OCI-LY1 (cell line): ENCODE data around the gene CPD.

Experiments used
- H2AFZ ChIP-seq: fragments of 200-600 bp; sonication (generic), shearing (Covaris generic); 2 replicates; pipeline ENCODE4 v1.6.0; 2014; ENCODE audit warnings: antibody characterized with exemption, mild to moderate bottlenecking, low read length
- H3F3A ChIP-seq: fragments of 200-600 bp; sonication (generic), shearing (Covaris generic); 2 replicates; pipeline ENCODE4 v1.6.0; 2014; ENCODE audit warnings: mild to moderate bottlenecking, antibody characterized with exemption, low read length, moderate library complexity; ENCODE audit not compliant: insufficient read depth
- H3K27ac ChIP-seq: fragments of 200-600 bp; sonication (generic); 2 replicates; pipeline ENCODE4 v1.5.1; 2014; ENCODE audit warnings: low read length, mixed run types, mild to moderate bottlenecking, low read depth; ENCODE audit not compliant: poor library complexity, severe bottlenecking
- H3K27me3 ChIP-seq: fragments of 200-600 bp; sonication (generic); 2 replicates; pipeline ENCODE4 v1.6.0; 2014; ENCODE audit warnings: antibody characterized with exemption, mild to moderate bottlenecking, low read length, moderate library complexity; ENCODE audit not compliant: insufficient read depth
- H3K36me3 ChIP-seq: fragments of 200-600 bp; sonication (generic); 2 replicates; pipeline ENCODE4 v1.6.1; 2014; ENCODE audit warnings: mild to moderate bottlenecking, antibody characterized with exemption, low read length, moderate library complexity, mixed read lengths; ENCODE audit not compliant: insufficient read depth
- H3K4me1 ChIP-seq: fragments of 200-600 bp; sonication (generic); 2 replicates; pipeline ENCODE4 v1.5.1; 2014; ENCODE audit warnings: mild to moderate bottlenecking, low read length, moderate library complexity; ENCODE audit not compliant: insufficient read depth, severe bottlenecking
- H3K4me2 ChIP-seq: fragments of 200-600 bp; sonication (generic), shearing (Covaris generic); 2 replicates; pipeline ENCODE4 v1.6.1; 2014; ENCODE audit warnings: low read length
- H3K4me3 ChIP-seq: fragments of 200-600 bp; sonication (generic); 2 replicates; pipeline ENCODE4 v1.5.1; 2014; ENCODE audit warnings: low read length, low read depth, mild to moderate bottlenecking, mixed read lengths; ENCODE audit not compliant: poor library complexity, severe bottlenecking
- H3K79me2 ChIP-seq: fragments of 200-600 bp; shearing (Covaris generic); 2 replicates; pipeline ENCODE4 v1.6.1; 2016; ENCODE audit warnings: mixed run types, low read length, mixed read lengths; ENCODE audit not compliant: insufficient read depth
- H3K9ac ChIP-seq: fragments of 200-600 bp; sonication (generic), shearing (Covaris generic); 2 replicates; pipeline ENCODE4 v1.6.1; 2014; ENCODE audit warnings: mild to moderate bottlenecking, low read length, mixed read lengths
- H3K9me2 ChIP-seq: fragments of 200-600 bp; sonication (generic), shearing (Covaris generic); 2 replicates; pipeline ENCODE4 v1.6.1; 2014; ENCODE audit warnings: low read depth, mild to moderate bottlenecking, low read length, mixed read lengths
- H3K9me3 ChIP-seq: fragments of 200-600 bp; shearing (Covaris generic); 2 replicates; pipeline ENCODE4 v1.6.1; 2014; ENCODE audit warnings: low read length, mixed read lengths
- H4K20me1 ChIP-seq: fragments of 200-600 bp; sonication (generic), shearing (Covaris generic); 2 replicates; pipeline ENCODE4 v1.6.0; 2016; ENCODE audit warnings: mild to moderate bottlenecking, low read length; ENCODE audit not compliant: insufficient read depth
- CTCF ChIP-seq: fragments of 200-600 bp; sonication (generic), shearing (Covaris generic); IDR thresholded peaks from 2 replicates; pipeline ENCODE4 v1.5.1; 2017; ENCODE audit warnings: mild to moderate bottlenecking, antibody characterized with exemption, low read length, moderate library complexity, mixed read lengths
- EZH2 ChIP-seq: fragments of 200-600 bp; sonication (generic), shearing (Covaris generic); IDR thresholded peaks from 2 replicates; pipeline ENCODE4 v1.8.0; 2017; ENCODE audit warnings: borderline replicate concordance, mixed run types, mild to moderate bottlenecking, antibody characterized with exemption, low read length, moderate library complexity, mixed read lengths

CPD gene

DNA sequence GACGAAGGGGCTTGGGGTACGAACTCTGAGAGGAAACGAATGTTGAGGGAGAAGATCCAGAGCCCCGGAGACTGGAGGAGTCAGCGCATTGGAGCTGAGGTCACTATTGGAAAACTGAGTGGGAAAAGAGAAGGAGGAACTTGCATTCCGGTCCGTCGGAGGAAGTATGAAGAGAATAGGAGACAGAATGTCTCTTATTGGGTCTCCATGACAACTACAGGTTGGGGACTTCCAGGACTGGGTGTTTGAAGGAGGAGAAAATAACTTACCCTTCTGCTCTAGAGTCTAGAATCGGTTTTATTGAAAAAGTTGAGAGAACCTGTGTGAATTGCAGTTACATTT is 99.0 kb downstream of the CPD start:
- TF ChIP-seq EZH2 (no peak), CTCF (no peak)
- no peak overlapping the region for H2AFZ ChIP-seq
- H3K9me3 ChIP-seq, result no peaks in the 10 kb centered on the region
- no peaks in the 10 kb centered on the region for H3K9me2 ChIP-seq
- peaks cover 17% of the 10 kb centered on the region for H3K79me2 ChIP-seq
- H3K9ac ChIP-seq, result peak overlapping the region; percentile 98
- peak overlapping the region; percentile 86 for H3K4me2 ChIP-seq
- no peaks in the 10 kb centered on the region for H3K27me3 ChIP-seq
- H3K4me3 ChIP-seq, result peak overlapping the region; percentile 96
- H3K4me1 ChIP-seq, result peaks cover 24% of the 10 kb centered on the region
- H4K20me1 ChIP-seq, result no peaks in the 10 kb centered on the region
- peak overlapping the region; percentile 54 for H3K27ac ChIP-seq
- peaks cover 36% of the 10 kb centered on the region; the same call in 1 of the 2 replicates for H3K36me3 ChIP-seq
- H3F3A ChIP-seq, result no peaks in the 10 kb centered on the region

DNA sequence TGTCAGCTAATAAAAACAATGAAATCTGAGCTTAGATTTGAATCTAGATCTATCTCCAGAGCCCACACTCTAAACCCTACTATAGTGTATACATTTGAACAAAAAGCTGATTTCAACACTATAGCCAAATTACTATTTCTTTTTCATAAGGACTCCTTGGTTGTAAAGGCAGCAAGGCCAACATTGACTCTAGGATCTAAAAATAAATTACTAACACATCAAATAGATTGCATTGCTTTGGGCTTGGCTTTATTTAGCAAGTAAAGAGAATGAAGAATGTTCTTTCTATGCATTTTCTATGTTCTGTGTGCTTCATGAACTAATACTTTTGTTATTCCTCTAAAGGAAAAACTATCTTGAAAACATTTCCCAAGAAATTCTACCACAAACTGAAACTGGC is 103.8 kb downstream of the CPD start:
- Histone ChIP-seq H3K27me3 (no peaks in the 10 kb centered on the region), H3K4me1 (peaks cover 15% of the 10 kb centered on the region), H3K27ac (no peak overlapping the region), H3K9ac (no peak overlapping the region), H3F3A (no peaks in the 10 kb centered on the region), H3K79me2 (peaks cover 15% of the 10 kb centered on the region), H3K9me3 (no peaks in the 10 kb centered on the region), H3K4me3 (no peak overlapping the region), H3K36me3 (peaks cover 83% of the 10 kb centered on the region), H4K20me1 (no peaks in the 10 kb centered on the region), H2AFZ (no peak overlapping the region), H3K4me2 (no peak overlapping the region), H3K9me2 (no peaks in the 10 kb centered on the region)
- TF ChIP-seq EZH2, result no peak
- no peak for TF ChIP-seq CTCF

DNA sequence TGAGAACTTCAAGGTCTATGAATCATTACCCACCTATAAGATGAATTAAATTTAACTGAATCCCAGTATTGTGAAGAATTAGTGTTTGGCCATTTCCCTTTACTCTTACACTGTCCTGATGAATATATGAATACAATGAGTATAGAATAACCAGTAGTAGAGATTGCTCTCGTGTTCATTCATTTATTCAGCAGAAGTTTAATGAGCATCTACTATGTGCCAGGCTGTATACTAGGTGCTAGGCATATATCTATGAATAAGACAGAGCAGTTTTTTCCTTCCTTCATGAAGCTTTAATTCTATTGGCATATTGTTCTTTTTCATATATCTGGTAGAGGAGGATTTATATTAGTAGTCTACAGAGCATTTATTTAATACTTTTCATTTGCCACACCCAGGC is 104.4 kb downstream of the CPD start:
- H3K27ac ChIP-seq, result no peak overlapping the region
- H3K4me3 ChIP-seq, result no peak overlapping the region
- H4K20me1 ChIP-seq, result no peaks in the 10 kb centered on the region
- no peaks in the 10 kb centered on the region for H3K9me3 ChIP-seq
- no peaks in the 10 kb centered on the region for H3F3A ChIP-seq
- H3K36me3 ChIP-seq, result peaks cover 87% of the 10 kb centered on the region
- no peaks in the 10 kb centered on the region for H3K9me2 ChIP-seq
- peaks cover 11% of the 10 kb centered on the region for H3K4me1 ChIP-seq
- no peak overlapping the region for H3K9ac ChIP-seq
- peaks cover 9% of the 10 kb centered on the region for H3K79me2 ChIP-seq
- no peak overlapping the region for H2AFZ ChIP-seq
- no peaks in the 10 kb centered on the region for H3K27me3 ChIP-seq
- H3K4me2 ChIP-seq, result no peak overlapping the region
- TF ChIP-seq EZH2 (no peak), CTCF (no peak)
